HepG2 (cell line): ENCODE measurements around the gene RAD21L1. TPM values are rescaled to one million over a fixed set of nuclear protein-coding genes. Genes with fewer than 3 reads are reported as not detected.

Experiments
- AGO2 ChIP-seq: fragments of 200-400 bp; formaldehyde crosslinking; optimal IDR thresholded peaks from 2 replicates; pipeline ENCODE3; 2017; ENCODE audit warnings: mild to moderate bottlenecking, low read depth, low read length, moderate library complexity
- ARNT2 ChIP-seq: sonication (generic); formaldehyde crosslinking; IDR thresholded peaks from 2 replicates; pipeline ENCODE4 v1.8.0; 2022; ENCODE audit warnings: mild to moderate bottlenecking, low read depth, missing genetic modification reagents, moderate library complexity
- CCDC6 ChIP-seq: sonication (generic); formaldehyde crosslinking; IDR thresholded peaks from 2 replicates; pipeline ENCODE4 v1.8.1; 2022; ENCODE audit warnings: mild to moderate bottlenecking, missing genetic modification reagents, moderate library complexity
- CEBPG ChIP-seq: IDR thresholded peaks from 2 replicates; pipeline ENCODE4 v1.6.1; 2016
- FOSL1 ChIP-seq: sonication (generic); formaldehyde crosslinking; IDR thresholded peaks from 2 replicates; pipeline ENCODE4 v1.9.0; 2021; ENCODE audit warnings: missing genetic modification reagents, borderline replicate concordance
- MAFG ChIP-seq: sonication (generic); formaldehyde crosslinking; IDR thresholded peaks from 2 replicates; pipeline ENCODE4 v1.5.1; 2020; ENCODE audit warnings: mild to moderate bottlenecking, missing genetic modification reagents
- MAZ ChIP-seq, 2 experiments: sonication (generic) in 1 of 2; formaldehyde crosslinking in 1 of 2; IDR thresholded peaks; 2 replicates each; pipeline versions ENCODE4 v1.5.0 to v1.6.1; 2012 to 2020; ENCODE audit warnings: low read depth in 2 of 2, mild to moderate bottlenecking in 2 of 2, borderline replicate concordance in 1 of 2, improper control_type of control experiment in 1 of 2, low read length in 1 of 2, missing genetic modification reagents in 1 of 2, moderate library complexity in 1 of 2
- NCOA1 ChIP-seq: sonication (generic); formaldehyde crosslinking; IDR thresholded peaks from 2 replicates; pipeline ENCODE4 v1.9.0; 2021; ENCODE audit warnings: missing genetic modification reagents
- PHB2 ChIP-seq: fragments of 450-650 bp; IDR thresholded peaks from 2 replicates; pipeline ENCODE4 v1.6.1; 2018; ENCODE audit not compliant: partially characterized antibody
- SMAD3 ChIP-seq: sonication (generic); formaldehyde crosslinking; IDR thresholded peaks from 2 replicates; pipeline ENCODE4 v1.4.0; 2020; ENCODE audit warnings: missing genetic modification reagents
- YEATS4 ChIP-seq: sonication (generic); formaldehyde crosslinking; IDR thresholded peaks from 2 replicates; pipeline ENCODE4 v1.4.0; 2020; ENCODE audit warnings: missing genetic modification reagents, borderline replicate concordance
- ZBTB39 ChIP-seq: sonication (generic); formaldehyde crosslinking; IDR thresholded peaks from 2 replicates; pipeline ENCODE4 v1.5.0; 2020; ENCODE audit warnings: missing genetic modification reagents
- ZFP36L1 ChIP-seq: sonication (generic); formaldehyde crosslinking; IDR thresholded peaks from 2 replicates; pipeline ENCODE4 v1.8.0; 2022; ENCODE audit warnings: mild to moderate bottlenecking, missing genetic modification reagents, moderate library complexity
- ZNF687 ChIP-seq: sonication (generic); formaldehyde crosslinking; IDR thresholded peaks from 2 replicates; pipeline ENCODE4 v1.5.1; 2020; ENCODE audit warnings: mild to moderate bottlenecking, missing genetic modification reagents, moderate library complexity
- ZNF792 ChIP-seq: IDR thresholded peaks from 2 replicates; pipeline ENCODE4 v1.6.1; 2016
- polyA plus RNA-seq, 8 experiments: library from polyadenylated mRNA; depleted of rRNA in 3 of 8; stranded (reverse) in 7 of 8; unstranded in 1 of 8; fragments of >200 nt; fragmentation: Illumina TruSeq in 4 of 8; extraction: Trizol in 4 of 8; gene quantifications; 2 replicates each; pipeline versions ENCODE4 v1.2.1 to v1.2.3, GENCODE V29; 2011 to 2016; ENCODE audit warnings: low read depth in 4 of 8, missing spikeins in 1 of 8, mixed read lengths in 1 of 8; ENCODE audit not compliant: insufficient read depth in 1 of 8
- total RNA-seq, 5 experiments: library from RNA; depleted of rRNA; stranded (reverse); fragments of >200 nt; fragmentation: Illumina TruSeq; extraction: Trizol; gene quantifications; 2 replicates each; pipeline ENCODE4 v1.2.3, GENCODE V29; 2016; ENCODE audit warnings: low read depth in 1 of 5
- TF ChIP-seq, protein P1 (sequence below): sonication (generic); formaldehyde crosslinking; IDR thresholded peaks from 2 replicates; pipeline ENCODE4 v1.9.0; 2021; ENCODE audit warnings: missing genetic modification reagents, borderline replicate concordance
- TF ChIP-seq, protein P2 (sequence below): sonication (generic); formaldehyde crosslinking; IDR thresholded peaks from 2 replicates; pipeline ENCODE4 v1.5.0; 2020; ENCODE audit warnings: missing genetic modification reagents

The RAD21L1 gene
- total and polyA plus RNA-seq, 2 of the 13 experiments (the other 11 are each of a cell fraction or from before 2014, with no cell fraction given): not detected

- peak; percentile 78; the same call in 1 of the 2 replicates for TF ChIP-seq ZNF792 (CRISPR knock-in tag)
- no peak for TF ChIP-seq MAZ (IDR thresholded peaks at IDR 0.05; ENCODE audit: borderline replicate concordance, low read depth, low read length)
- TF ChIP-seq MAZ (CRISPR knock-in tag; IDR thresholded peaks at IDR 0.05; ENCODE audit: low read depth): no peak
- 0 out of 2 replicates have a peak, but pooled peaks have one; percentile 28 for TF ChIP-seq SMAD3 (CRISPR knock-in tag)
- no peak for TF ChIP-seq ZFP36L1
- no peak for TF ChIP-seq NCOA1 (CRISPR knock-in tag)
- no peak for TF ChIP-seq ZBTB39 (CRISPR knock-in tag)
- 0 out of 2 replicates have a peak, but pooled peaks have one; percentile 50 for TF ChIP-seq ARNT2 (CRISPR knock-in tag)
- no peak for TF ChIP-seq CCDC6 (CRISPR knock-in tag)
- TF ChIP-seq YEATS4 (CRISPR knock-in tag): no peak
- TF ChIP-seq FOSL1 (CRISPR knock-in tag): no peak
- TF ChIP-seq ZNF687 (CRISPR knock-in tag): no peak
- TF ChIP-seq, protein P1, sequence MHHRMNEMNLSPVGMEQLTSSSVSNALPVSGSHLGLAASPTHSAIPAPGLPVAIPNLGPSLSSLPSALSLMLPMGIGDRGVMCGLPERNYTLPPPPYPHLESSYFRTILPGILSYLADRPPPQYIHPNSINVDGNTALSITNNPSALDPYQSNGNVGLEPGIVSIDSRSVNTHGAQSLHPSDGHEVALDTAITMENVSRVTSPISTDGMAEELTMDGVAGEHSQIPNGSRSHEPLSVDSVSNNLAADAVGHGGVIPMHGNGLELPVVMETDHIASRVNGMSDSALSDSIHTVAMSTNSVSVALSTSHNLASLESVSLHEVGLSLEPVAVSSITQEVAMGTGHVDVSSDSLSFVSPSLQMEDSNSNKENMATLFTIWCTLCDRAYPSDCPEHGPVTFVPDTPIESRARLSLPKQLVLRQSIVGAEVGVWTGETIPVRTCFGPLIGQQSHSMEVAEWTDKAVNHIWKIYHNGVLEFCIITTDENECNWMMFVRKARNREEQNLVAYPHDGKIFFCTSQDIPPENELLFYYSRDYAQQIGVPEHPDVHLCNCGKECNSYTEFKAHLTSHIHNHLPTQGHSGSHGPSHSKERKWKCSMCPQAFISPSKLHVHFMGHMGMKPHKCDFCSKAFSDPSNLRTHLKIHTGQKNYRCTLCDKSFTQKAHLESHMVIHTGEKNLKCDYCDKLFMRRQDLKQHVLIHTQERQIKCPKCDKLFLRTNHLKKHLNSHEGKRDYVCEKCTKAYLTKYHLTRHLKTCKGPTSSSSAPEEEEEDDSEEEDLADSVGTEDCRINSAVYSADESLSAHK (CRISPR knock-in tag): no peak
- TF ChIP-seq CEBPG (CRISPR knock-in tag): peak; percentile 68
- no peak for TF ChIP-seq AGO2
- TF ChIP-seq, protein P2, sequence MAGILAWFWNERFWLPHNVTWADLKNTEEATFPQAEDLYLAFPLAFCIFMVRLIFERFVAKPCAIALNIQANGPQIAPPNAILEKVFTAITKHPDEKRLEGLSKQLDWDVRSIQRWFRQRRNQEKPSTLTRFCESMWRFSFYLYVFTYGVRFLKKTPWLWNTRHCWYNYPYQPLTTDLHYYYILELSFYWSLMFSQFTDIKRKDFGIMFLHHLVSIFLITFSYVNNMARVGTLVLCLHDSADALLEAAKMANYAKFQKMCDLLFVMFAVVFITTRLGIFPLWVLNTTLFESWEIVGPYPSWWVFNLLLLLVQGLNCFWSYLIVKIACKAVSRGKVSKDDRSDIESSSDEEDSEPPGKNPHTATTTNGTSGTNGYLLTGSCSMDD (CRISPR knock-in tag): no peak
- TF ChIP-seq MAFG (CRISPR knock-in tag): no peak
- TF ChIP-seq PHB2: no peak
Measured at GRCh38 chr20:1187605-1188171, 38.2 kb upstream of the RAD21L1 start (continued).
